ENCODE results near the gene CA9. TPM values are rescaled to one million over a fixed set of nuclear protein-coding genes. Genes with fewer than 3 reads are reported as not detected.

The CA9 gene
- total and polyA plus RNA-seq, 2 donors (not counting 3 experiments of a cell fraction or from before 2014, with no cell fraction given): 0.18 TPM; not detected in 1

GRCh38 chr9:35666045-35666444 lies 7.7 kb upstream of the CA9 start:
- FAIRE-seq (no peak), DNase-seq (ENCODE audit: low read depth, low spot score) (no peak)
- BruUV-seq (replicated peaks): no TSS peak
- H4K20me1 ChIP-seq (replicated peaks; ENCODE audit: control insufficient read depth, extremely low read depth, insufficient read depth, low read length): no peaks in the 10 kb centered on the region
- ChIA-PET POLR2A (interaction anchor here (1.5 kb wide), 1 partner anchor 25 kb away, joined by 5 read pairs; no protein-coding TSS in a partner anchor), CTCF (interaction anchor here (1.2 to 10.0 kb wide), 4 partner anchors 9 to 62 kb away, joined by 3 to 227 read pairs (median 9); partner anchors contain the start of gene TPM2)
- H3K79me2 ChIP-seq (ENCODE audit: control insufficient read depth, insufficient read depth, low read length): no peaks in the 10 kb centered on the region
- peaks cover 0 to under 1% of the 10 kb centered on the region in 2 experiments for H3K36me3 ChIP-seq (ENCODE audit: control insufficient read depth in 2 of 2, extremely low read depth in 1 of 2, insufficient read depth in 2 of 2, low read length in 2 of 2)
- no peak for TF ChIP-seq MAX (IDR thresholded peaks at IDR 0.05; ENCODE audit: insufficient read depth, insufficient read length)
- no peak for TF ChIP-seq CTCF (IDR thresholded peaks at IDR 0.05; ENCODE audit: extremely low read depth in 1 of 2, insufficient read depth in 1 of 2, low read depth in 1 of 2, low read length in 2 of 2)
- no peak for TF ChIP-seq MYC (IDR thresholded peaks at IDR 0.05; ENCODE audit: low read depth, low read length)
- TF ChIP-seq POLR2A (IDR thresholded peaks at IDR 0.05; ENCODE audit: low read depth, low read length): no peak
- TF ChIP-seq POLR2AphosphoS5 (IDR thresholded peaks at IDR 0.05; ENCODE audit: insufficient read depth, low read depth, low read length): no peak
- no peak for TF ChIP-seq JUN (IDR thresholded peaks at IDR 0.05; ENCODE audit: borderline replicate concordance, insufficient read depth, insufficient read length, low read depth)
- no peak for TF ChIP-seq GATA2 (IDR thresholded peaks at IDR 0.05; ENCODE audit: insufficient read depth, insufficient read length, low read depth, low read length)
- no peak for TF ChIP-seq EZH2 (IDR thresholded peaks at IDR 0.05; ENCODE audit: borderline replicate concordance, low read depth, low read length, severe bottlenecking)
- TF ChIP-seq FOS (IDR thresholded peaks at IDR 0.05; ENCODE audit: borderline replicate concordance, insufficient read depth, low read length): no peak
- no peak overlapping the region for H3K27ac ChIP-seq (ENCODE audit: insufficient read depth, low read depth, low read length)
- H3K9me3 ChIP-seq (replicated peaks; ENCODE audit: control insufficient read depth, insufficient read depth, low read length): no peaks in the 10 kb centered on the region
- intact Hi-C loops (cut with micrococcal nuclease): no loop called here
- H2AFZ ChIP-seq (ENCODE audit: low read depth, low read length): no peak overlapping the region
- dilution Hi-C loops (cut with MboI; ENCODE audit: extremely low pct_ligation_motif_present, low sequenced_read_pairs): no loop called here
- no peaks in the 10 kb centered on the region for H3K9me1 ChIP-seq (replicated peaks; ENCODE audit: control insufficient read depth, extremely low read depth, insufficient read depth, low read length)
- no peak overlapping the region for H3K4me3 ChIP-seq (replicated peaks in 1 of 3; ENCODE audit: insufficient read depth in 1 of 3, low read depth in 1 of 3, low read length in 3 of 3)
- H3K9ac ChIP-seq (replicated peaks; ENCODE audit: extremely low read depth, insufficient read depth, low read length): no peak overlapping the region
- no peaks in the 10 kb centered on the region for H3K27me3 ChIP-seq (ENCODE audit: control insufficient read depth in 2 of 2, insufficient read depth in 2 of 2, low read length in 2 of 2)
- H3K4me2 ChIP-seq (ENCODE audit: insufficient read depth, low read length): no peak overlapping the region
- peaks cover 18% of the 10 kb centered on the region for H3K4me1 ChIP-seq (ENCODE audit: control insufficient read depth, extremely low read depth, insufficient read depth, low read length)
